Activated CD8-positive, alpha-beta T cell treated with anti-CD3 and anti-CD28 coated beads for 36 hours (primary cell): ENCODE measurements around the gene HS1BP3. TPM values are rescaled to one million over a fixed set of nuclear protein-coding genes. Genes with fewer than 3 reads are reported as not detected.
A peak's percentile ranks its signal among the peaks of the same experiment; 100 is the strongest.

Experiments used
- ATAC-seq: fragments of 200-7000 bp; cut with Tn5 transposase; one replicate; pipeline ENCODE4 v1.10.0; 2021; ENCODE audit warnings: mild to moderate bottlenecking, moderate library complexity
- CTCF ChIA-PET: fragments of 350-600 bp; sonication (Branson Sonifier 250); formaldehyde crosslinking; loops from one replicate; lab custom pipeline; 2021; ENCODE audit warnings: antibody characterized with exemption; lab: Charles Lee
- POLR2A ChIA-PET: fragments of 350-600 bp; sonication (Branson Sonifier 250); formaldehyde crosslinking; loops from one replicate; lab custom pipeline; 2021; ENCODE audit warnings: antibody characterized with exemption; lab: Charles Lee
- DNase-seq: peaks from one replicate; pipeline ENCODE4 v3.0.0-alpha.2; 2020
- H3K27ac Mint-ChIP-seq: one replicate; pipeline ENCODE4 v1.8.0; 2021; ENCODE audit warnings: mild to moderate bottlenecking, mixed read lengths
- H3K27me3 Mint-ChIP-seq: one replicate; pipeline ENCODE4 v1.8.0; 2021; ENCODE audit warnings: mixed read lengths
- H3K36me3 Mint-ChIP-seq: one replicate; pipeline ENCODE4 v1.8.0; 2021; ENCODE audit warnings: low read depth, mixed read lengths
- H3K4me1 Mint-ChIP-seq: one replicate; pipeline ENCODE4 v1.8.0; 2021; ENCODE audit warnings: low read depth, mixed read lengths
- H3K4me3 Mint-ChIP-seq: one replicate; pipeline ENCODE4 v1.8.0; 2021; ENCODE audit warnings: mild to moderate bottlenecking, moderate library complexity, mixed read lengths
- H3K9me3 Mint-ChIP-seq: one replicate; pipeline ENCODE4 v1.8.0; 2021; ENCODE audit warnings: mixed read lengths
- CTCF ChIP-seq: fragments of 200-600 bp; IDR thresholded peaks from one replicate; pipeline ENCODE4 v1.8.0; 2022; ENCODE audit warnings: antibody characterized with exemption, mild to moderate bottlenecking
- intact Hi-C: fragments of 100-400 bp; cut with micrococcal nuclease; formaldehyde crosslinking; loops from one replicate; pipeline ENCODE4 v1.10.0; 2022
- total RNA-seq, 2 experiments: library from RNA; stranded (reverse); gene quantifications; one replicate each; pipeline ENCODE4 v1.2.3, GENCODE V29; 2021

Gene HS1BP3
- total RNA-seq, 2 experiments from 2014 or later = 6.5 to 7.9 TPM

DNA sequence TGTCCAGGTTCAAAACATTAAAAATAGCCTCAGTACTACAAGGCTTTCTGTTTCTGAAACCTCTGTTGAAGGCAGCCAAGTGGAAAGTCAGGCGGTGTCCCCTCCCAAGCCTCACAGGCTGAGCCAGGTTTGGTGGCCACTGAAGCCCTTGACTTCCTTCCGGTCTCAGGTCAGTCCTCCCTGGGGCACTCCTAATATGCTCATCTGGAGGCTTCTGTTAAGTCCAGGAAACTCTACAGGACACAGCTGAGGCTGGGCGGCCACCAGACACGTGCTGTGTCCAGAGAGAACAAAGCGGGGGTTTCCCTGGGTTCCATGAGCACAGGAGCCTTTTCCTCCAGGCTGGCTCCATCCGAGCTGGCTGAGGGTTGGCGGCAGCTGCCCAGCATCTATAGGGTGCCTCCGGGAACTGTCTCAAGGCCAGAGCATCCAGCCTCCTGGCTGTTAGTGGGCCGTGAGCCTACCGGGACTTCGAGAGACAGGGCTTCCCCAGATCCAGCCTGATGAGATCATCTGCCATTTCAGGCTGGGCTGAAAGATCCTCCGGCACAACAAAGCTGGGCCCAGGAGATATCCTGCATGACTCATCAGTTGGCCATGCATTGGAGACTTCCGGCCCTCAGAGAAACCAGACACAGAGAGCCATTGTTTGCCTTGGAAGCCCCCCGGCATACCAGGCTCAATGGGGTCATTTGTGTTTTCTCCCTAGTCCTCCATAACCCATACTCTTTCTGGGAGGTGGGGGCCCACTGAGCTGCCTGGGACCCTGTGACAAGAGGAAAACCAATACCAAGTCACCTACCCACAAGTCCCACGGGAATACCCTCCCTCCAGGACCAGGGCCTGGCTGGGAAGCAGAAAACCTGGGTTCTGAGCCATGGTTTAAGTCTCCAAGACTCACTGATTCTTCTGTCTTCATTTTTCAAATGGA, 71.7 kb downstream of the HS1BP3 start:
- ChIA-PET CTCF (no interaction called here), POLR2A (interaction anchor here (1.4 kb wide), 1 partner anchor 132 kb away, joined by 4 read pairs; the partner anchor contains the start of gene RHOB)
- Mint-ChIP-seq H3K27me3 (no peaks in the 10 kb centered on the region), H3K4me3 (no peak overlapping the region), H3K9me3 (no peaks in the 10 kb centered on the region), H3K27ac (peak overlapping the region; percentile 34), H3K36me3 (peaks cover 8% of the 10 kb centered on the region), H3K4me1 (peaks cover 26% of the 10 kb centered on the region)
- ATAC-seq = no peak
- DNase-seq = no peak
- no peak for TF ChIP-seq CTCF
- intact Hi-C loops = no loop called here

- ChIA-PET CTCF (no interaction called here), POLR2A (interaction anchor here (1.4 kb wide), 2 partner anchors 130 to 131 kb away, joined by 3 to 4 read pairs; partner anchors contain the start of gene RHOB)
- H3K27me3 Mint-ChIP-seq = no peaks in the 10 kb centered on the region
- H3K4me3 Mint-ChIP-seq = no peak overlapping the region
- intact Hi-C loops = no loop called here
- TF ChIP-seq CTCF = no peak
- peak overlapping the region; percentile 34 for H3K27ac Mint-ChIP-seq
- H3K4me1 Mint-ChIP-seq = peaks cover 26% of the 10 kb centered on the region
- no peaks in the 10 kb centered on the region for H3K9me3 Mint-ChIP-seq
- no peak for DNase-seq
- peaks cover 8% of the 10 kb centered on the region for H3K36me3 Mint-ChIP-seq
- ATAC-seq = no peak
These were observed 72.5 kb downstream of the HS1BP3 start for GRCh38 chr2:20578266-20578894.

DNA sequence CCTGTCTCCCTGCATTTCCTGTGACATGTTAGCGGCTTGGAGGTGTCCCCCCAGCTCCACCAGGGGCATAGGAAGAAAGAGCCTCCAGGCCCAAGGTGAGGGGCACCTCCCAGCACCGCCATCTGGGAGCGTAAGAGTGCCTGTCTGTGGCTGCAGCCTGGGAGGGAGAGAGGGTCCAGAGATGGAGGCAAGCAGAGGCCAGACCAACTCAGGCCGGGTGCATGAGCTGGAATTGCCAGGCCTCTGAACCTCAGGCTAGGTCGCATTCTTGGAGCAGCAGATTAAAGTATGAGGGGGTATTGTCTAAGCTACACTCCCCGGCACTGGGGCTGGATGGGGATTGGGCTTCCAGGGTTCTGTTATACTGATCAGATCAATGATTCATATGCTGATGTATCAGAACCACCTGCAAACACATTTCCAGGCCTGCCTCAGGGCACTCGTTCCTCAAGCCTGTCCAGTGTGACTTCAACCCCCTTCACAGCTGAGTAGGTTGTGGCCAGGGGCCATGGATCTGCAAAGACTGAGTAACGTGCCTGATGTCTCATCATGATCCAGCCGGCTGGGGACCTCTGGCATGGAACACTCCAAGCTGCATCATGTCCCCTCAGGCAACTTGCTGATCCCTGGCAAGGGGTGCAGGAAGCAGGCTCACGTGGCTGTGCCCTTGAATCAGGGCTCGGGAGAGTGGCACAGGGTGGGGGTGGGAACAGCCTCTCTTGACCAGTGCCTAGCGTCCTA, 73.2 kb downstream of the HS1BP3 start:
- no peaks in the 10 kb centered on the region for H3K9me3 Mint-ChIP-seq
- peak overlapping the region; percentile 96 for H3K27ac Mint-ChIP-seq
- H3K4me1 Mint-ChIP-seq = peaks cover 26% of the 10 kb centered on the region
- ChIA-PET CTCF (interaction anchor here (1.3 to 1.6 kb wide), 2 partner anchors 11 to 66 kb away, joined by 3 read pairs; no protein-coding TSS in a partner anchor), POLR2A (interaction anchor here (1.4 to 1.6 kb wide), 2 partner anchors 129 to 131 kb away, joined by 3 to 4 read pairs; partner anchors contain the start of gene RHOB)
- no peak for TF ChIP-seq CTCF
- H3K36me3 Mint-ChIP-seq = peaks cover 8% of the 10 kb centered on the region
- intact Hi-C loops = no loop called here
- no peaks in the 10 kb centered on the region for H3K27me3 Mint-ChIP-seq
- no peak for ATAC-seq
- DNase-seq = no peak
- H3K4me3 Mint-ChIP-seq = no peak overlapping the region

- DNase-seq = peak; percentile 52
- peaks cover 8% of the 10 kb centered on the region for H3K36me3 Mint-ChIP-seq
- CTCF ChIA-PET = interaction anchor here (1.1 to 1.6 kb wide), 4 partner anchors 12 to 74 kb away, joined by 3 to 7 read pairs (median 3); partner anchors contain the start of gene HS1BP3
- peak overlapping the region; percentile 96 for H3K27ac Mint-ChIP-seq
- H3K4me1 Mint-ChIP-seq = peaks cover 26% of the 10 kb centered on the region
- intact Hi-C loops = no loop called here
- H3K9me3 Mint-ChIP-seq = no peaks in the 10 kb centered on the region
- no peaks in the 10 kb centered on the region for H3K27me3 Mint-ChIP-seq
- H3K4me3 Mint-ChIP-seq = peak overlapping the region; percentile 8
- peak; percentile 92 for ATAC-seq
- POLR2A ChIA-PET = interaction anchor here (1.6 kb wide), 1 partner anchor 130 kb away, joined by 4 read pairs; the partner anchor contains the start of gene RHOB
- no peak for TF ChIP-seq CTCF
These were observed 74.2 kb downstream of the HS1BP3 start for GRCh38 chr2:20576598-20577115.
